Lower lobe of right lung (tissue), 2 donors: ENCODE measurements around the gene VASH2. TPM values are rescaled to one million over a fixed set of nuclear protein-coding genes. Genes with fewer than 3 reads are reported as not detected.
"Not testable (repeated sequence)": the region's sequence is repeated elsewhere in the genome, so short reads cannot be mapped to it uniquely, and the experiment has no call there.

Experiments
- ATAC-seq, 2 donors: fragments of 200-7000 bp; cut with Tn5 transposase; one replicate each; pipeline ENCODE4 v1.9.1; 2020 to 2022; ENCODE audit warnings: mild to moderate bottlenecking in 2 of 2, moderate library complexity in 2 of 2
- DNase-seq: peaks from one replicate; pipeline ENCODE4 v3.0.0-alpha.2; 2020
- H3K27ac ChIP-seq: fragments of 200-600 bp; one replicate; pipeline ENCODE4 v1.8.0; 2022
- H3K27me3 ChIP-seq: fragments of 200-600 bp; one replicate; pipeline ENCODE4 v1.8.0; 2022; ENCODE audit warnings: low read depth
- H3K36me3 ChIP-seq: fragments of 200-600 bp; one replicate; pipeline ENCODE4 v1.8.0; 2022; ENCODE audit warnings: mild to moderate bottlenecking
- H3K4me1 ChIP-seq: fragments of 200-600 bp; one replicate; pipeline ENCODE4 v1.8.0; 2022
- H3K4me3 ChIP-seq: fragments of 200-600 bp; one replicate; pipeline ENCODE4 v1.8.0; 2022; ENCODE audit warnings: mild to moderate bottlenecking
- H3K9me3 ChIP-seq: fragments of 200-600 bp; one replicate; pipeline ENCODE4 v1.8.0; 2022
- intact Hi-C: fragments of 100-400 bp; cut with DNase I; formaldehyde crosslinking; loops from one replicate; pipeline ENCODE4 v1.11.0; 2022
- total RNA-seq: library from RNA; stranded (reverse); fragmentation: NEBNext Ultra II Directional; extraction: Animal tissue kit (Norgen Biotek cat#: 25700); gene quantifications from one replicate; pipeline ENCODE4 v1.2.1, GENCODE V29; 2021
- TF ChIP-seq, protein P1 (sequence below): fragments of 200-600 bp; IDR thresholded peaks from one replicate; pipeline ENCODE4 v1.8.0; 2022; ENCODE audit warnings: antibody characterized with exemption, mild to moderate bottlenecking
- donor health status: DM: no; HTN: yes; CAD: no; lungs with severe emphysema.

The VASH2 gene
- total RNA-seq, 1 donor from 2014 or later, result 1.6 TPM

DNA sequence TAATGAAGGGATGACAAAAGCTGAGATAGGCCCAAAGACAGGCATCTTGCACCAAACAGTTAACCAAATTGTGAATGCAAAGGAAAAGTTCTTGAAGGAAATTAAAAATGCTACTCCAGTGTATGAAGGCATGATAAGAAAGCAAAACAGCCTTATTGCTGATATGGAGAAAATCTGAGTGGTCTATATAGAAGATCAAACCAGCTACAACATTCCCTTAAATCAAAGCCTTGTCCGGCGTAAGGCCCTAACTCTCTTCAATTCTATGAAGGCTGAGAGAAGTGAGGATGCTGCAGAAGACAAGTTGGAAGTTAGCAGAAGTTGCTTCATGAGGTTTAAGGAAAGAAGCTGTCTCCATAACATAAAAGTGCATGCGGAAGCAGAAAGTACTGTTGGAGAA lies 69.7 kb downstream of the VASH2 start:
- no peak overlapping the region for H3K27ac ChIP-seq
- H3K4me1 ChIP-seq, result peaks cover 5% of the 10 kb centered on the region
- no peaks in the 10 kb centered on the region for H3K9me3 ChIP-seq
- H3K4me3 ChIP-seq, result no peak overlapping the region
- no peaks in the 10 kb centered on the region for H3K36me3 ChIP-seq
- peaks cover 4% of the 10 kb centered on the region for H3K27me3 ChIP-seq
- TF ChIP-seq, protein P1, sequence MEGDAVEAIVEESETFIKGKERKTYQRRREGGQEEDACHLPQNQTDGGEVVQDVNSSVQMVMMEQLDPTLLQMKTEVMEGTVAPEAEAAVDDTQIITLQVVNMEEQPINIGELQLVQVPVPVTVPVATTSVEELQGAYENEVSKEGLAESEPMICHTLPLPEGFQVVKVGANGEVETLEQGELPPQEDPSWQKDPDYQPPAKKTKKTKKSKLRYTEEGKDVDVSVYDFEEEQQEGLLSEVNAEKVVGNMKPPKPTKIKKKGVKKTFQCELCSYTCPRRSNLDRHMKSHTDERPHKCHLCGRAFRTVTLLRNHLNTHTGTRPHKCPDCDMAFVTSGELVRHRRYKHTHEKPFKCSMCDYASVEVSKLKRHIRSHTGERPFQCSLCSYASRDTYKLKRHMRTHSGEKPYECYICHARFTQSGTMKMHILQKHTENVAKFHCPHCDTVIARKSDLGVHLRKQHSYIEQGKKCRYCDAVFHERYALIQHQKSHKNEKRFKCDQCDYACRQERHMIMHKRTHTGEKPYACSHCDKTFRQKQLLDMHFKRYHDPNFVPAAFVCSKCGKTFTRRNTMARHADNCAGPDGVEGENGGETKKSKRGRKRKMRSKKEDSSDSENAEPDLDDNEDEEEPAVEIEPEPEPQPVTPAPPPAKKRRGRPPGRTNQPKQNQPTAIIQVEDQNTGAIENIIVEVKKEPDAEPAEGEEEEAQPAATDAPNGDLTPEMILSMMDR, result no peak
- DNase-seq (no peak), ATAC-seq (no peak)
- intact Hi-C loops, result no loop called here

DNA sequence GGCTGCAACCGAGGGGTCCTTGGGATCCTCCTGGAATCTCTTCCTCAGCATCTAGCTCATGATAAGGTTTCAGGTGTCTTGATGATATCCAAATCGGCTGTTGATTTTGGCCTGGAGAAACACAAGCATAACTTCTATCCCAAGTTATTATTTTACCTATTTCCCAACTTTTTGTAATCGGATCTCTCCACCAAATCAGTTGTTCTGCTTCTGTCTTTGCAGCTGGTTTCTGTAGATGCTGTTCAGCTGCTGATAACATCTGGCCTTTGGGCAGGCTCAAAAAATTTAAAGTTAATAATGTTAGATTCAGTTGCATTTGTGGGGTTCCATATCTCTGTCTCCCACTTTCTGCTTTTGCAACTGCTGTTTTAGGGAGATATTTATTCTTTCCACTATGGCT lies 76.7 kb downstream of the VASH2 start:
- H3K27ac ChIP-seq, H3K9me3 ChIP-seq, H3K4me3 ChIP-seq, DNase-seq, H3K36me3 ChIP-seq, intact Hi-C loops, ATAC-seq, H3K4me1 ChIP-seq: not testable (repeated sequence)
- H3K27me3 ChIP-seq, result peaks cover 12% of the 10 kb centered on the region

DNA sequence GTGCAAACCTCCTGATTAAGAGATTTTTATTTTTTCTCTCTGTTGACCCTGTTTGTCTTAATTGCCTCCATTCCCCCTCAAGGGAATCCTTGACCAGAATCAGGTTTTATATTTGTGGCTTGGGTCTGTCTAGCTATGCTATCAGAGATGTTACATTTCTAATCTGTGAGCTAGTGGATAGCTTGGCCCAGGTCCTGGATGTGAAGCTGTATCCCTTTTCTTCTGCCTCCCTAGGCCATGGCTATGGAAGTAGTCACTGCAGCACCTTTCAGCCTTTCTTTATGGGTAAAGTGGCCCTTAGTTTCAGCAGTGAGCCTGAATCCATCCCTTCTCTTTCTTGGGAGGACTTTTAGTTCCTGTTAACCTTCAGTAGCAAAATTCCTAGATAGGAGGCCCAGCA lies 82.3 kb downstream of the VASH2 start:
- Histone ChIP-seq H3K4me3 (no peak overlapping the region), H3K36me3 (no peaks in the 10 kb centered on the region), H3K27ac (no peak overlapping the region), H3K9me3 (no peaks in the 10 kb centered on the region), H3K4me1 (no peaks in the 10 kb centered on the region), H3K27me3 (peaks cover 10% of the 10 kb centered on the region)
- intact Hi-C loops, result no loop called here
- ATAC-seq (no peak), DNase-seq (no peak)
- TF ChIP-seq, protein P1, result no peak

DNA sequence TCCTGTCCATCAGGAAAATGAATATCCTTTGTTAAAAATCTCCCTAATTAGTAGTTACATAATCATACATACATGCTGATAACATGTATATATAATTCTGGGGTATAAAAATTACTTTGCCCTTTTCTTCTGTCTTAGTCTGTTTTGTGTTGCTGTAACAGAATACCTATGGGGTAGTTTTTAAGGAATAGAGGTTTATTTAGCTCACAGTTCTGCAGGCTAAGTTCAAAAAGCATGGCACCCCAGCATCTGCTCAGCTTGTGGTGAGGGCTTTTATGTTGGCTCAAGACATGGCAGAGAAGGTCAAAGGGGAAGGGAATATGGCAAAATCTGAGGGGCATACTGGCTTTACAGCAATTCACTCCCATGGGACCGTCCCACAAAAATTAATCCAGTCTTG lies 84.4 kb downstream of the VASH2 start:
- Histone ChIP-seq H3K4me1 (no peaks in the 10 kb centered on the region), H3K27ac (no peak overlapping the region), H3K27me3 (peaks cover 10% of the 10 kb centered on the region), H3K36me3 (no peaks in the 10 kb centered on the region), H3K9me3 (no peaks in the 10 kb centered on the region), H3K4me3 (no peak overlapping the region)
- ATAC-seq (no peak), DNase-seq (no peak)
- TF ChIP-seq, protein P1, result no peak
- intact Hi-C loops, result no loop called here

DNA sequence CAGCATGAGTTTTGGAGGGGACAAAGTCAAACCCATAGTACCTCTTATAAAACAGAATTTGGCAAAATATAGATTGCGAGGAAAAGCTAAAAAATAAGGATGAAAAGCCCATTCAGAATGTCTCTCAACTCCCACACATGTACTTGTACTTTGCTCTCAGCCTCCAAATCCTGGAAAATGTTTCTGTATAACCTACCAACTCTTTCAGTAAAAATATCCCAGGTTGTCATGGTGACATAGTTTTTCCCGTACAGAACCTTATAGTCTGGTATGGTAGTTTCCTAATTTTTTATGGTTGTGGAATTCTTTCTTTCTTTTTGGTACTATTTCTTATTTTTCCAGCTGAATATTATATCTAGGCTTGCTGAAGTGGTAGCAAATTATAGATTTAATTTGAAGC lies 85.2 kb downstream of the VASH2 start:
- DNase-seq, result no peak
- Histone ChIP-seq H3K9me3 (no peaks in the 10 kb centered on the region), H3K27me3 (peaks cover 13% of the 10 kb centered on the region), H3K4me3 (no peak overlapping the region), H3K4me1 (no peaks in the 10 kb centered on the region), H3K36me3 (no peaks in the 10 kb centered on the region), H3K27ac (no peak overlapping the region)
- ATAC-seq, result no peak
- intact Hi-C loops, result no loop called here
- TF ChIP-seq, protein P1, result no peak

Other genes with a start within 250 kb of the VASH2 start
- 30.8 TPM for gene NSL1, start 158.8 kb upstream of the VASH2 start, total RNA-seq
- gene TATDN3, start 158.6 kb upstream of the VASH2 start, total RNA-seq, result 12.3 TPM
- not detected for gene SPATA45, start 102.9 kb upstream of the VASH2 start, total RNA-seq
- 6.3 TPM for gene FLVCR1, start 92.3 kb upstream of the VASH2 start, total RNA-seq
- gene ANGEL2, start 65.3 kb downstream of the VASH2 start, total RNA-seq, result 36.6 TPM
- 18.7 TPM for gene RPS6KC1, start 100.7 kb downstream of the VASH2 start, total RNA-seq